Suprapubic skin (tissue), 4 donors: ENCODE measurements around the gene CDK5. TPM values are rescaled to one million over a fixed set of nuclear protein-coding genes. Genes with fewer than 3 reads are reported as not detected.

Source experiments
- DNase-seq, 2 donors: peaks; one replicate each; pipeline ENCODE4 v3.0.0-alpha.2; 2019; ENCODE audit warnings: low spot score in 2 of 2
- H3K27ac ChIP-seq: fragments of 200-600 bp; sonication (generic); one replicate; pipeline ENCODE4 v1.5.1; 2019
- H3K27me3 ChIP-seq: fragments of 200-600 bp; sonication (generic); one replicate; pipeline ENCODE4 v1.5.1; 2019
- H3K36me3 ChIP-seq: fragments of 200-600 bp; sonication (generic); one replicate; pipeline ENCODE4 v1.5.1; 2019
- H3K4me1 ChIP-seq: fragments of 200-600 bp; sonication (generic); one replicate; pipeline ENCODE4 v1.5.1; 2019
- H3K4me3 ChIP-seq: fragments of 200-600 bp; sonication (generic); one replicate; pipeline ENCODE4 v1.5.1; 2019; ENCODE audit warnings: mild to moderate bottlenecking
- H3K9me3 ChIP-seq: fragments of 200-600 bp; sonication (generic); one replicate; pipeline ENCODE4 v1.5.1; 2019
- EP300 ChIP-seq: sonication (generic); formaldehyde crosslinking; IDR thresholded peaks from one replicate; pipeline ENCODE4 v1.6.1; 2017; ENCODE audit warnings: antibody characterized with exemption
- POLR2A ChIP-seq, 2 donors: fragments of 450-650 bp; IDR thresholded peaks; one replicate each; pipeline ENCODE4 v1.6.1; 2017; ENCODE audit warnings: antibody characterized with exemption in 2 of 2, mild to moderate bottlenecking in 2 of 2, moderate library complexity in 2 of 2
- POLR2AphosphoS5 ChIP-seq, 3 donors: sonication (generic); formaldehyde crosslinking; IDR thresholded peaks; one replicate each; pipeline ENCODE4 v1.6.1; 2017; ENCODE audit warnings: antibody characterized with exemption in 3 of 3
- WGBS: methylation state at CpG from one replicate; pipeline ENCODE4 v1.1.5; 2018; 5-methylcytosine and 5-hydroxymethylcytosine counted together
- total RNA-seq, 4 donors: library from RNA; depleted of rRNA; stranded (reverse); fragments of >200 nt; gene quantifications; one replicate each; pipeline ENCODE4 v1.1.0, GENCODE V29; 2016
- TF ChIP-seq, protein P1 (sequence below), 2 donors: fragments of 200-600 bp in 1 of 2; fragments of 450-650 bp in 1 of 2; sonication (generic) in 1 of 2; IDR thresholded peaks; one replicate each; pipeline ENCODE4 v1.5.1; 2016 to 2019; ENCODE audit warnings: antibody characterized with exemption in 2 of 2, mild to moderate bottlenecking in 1 of 2, moderate library complexity in 1 of 2

CDK5 gene
- total RNA-seq, 4 donors from 2014 or later = 7.7 to 14.7 (median 13.4) TPM

DNA sequence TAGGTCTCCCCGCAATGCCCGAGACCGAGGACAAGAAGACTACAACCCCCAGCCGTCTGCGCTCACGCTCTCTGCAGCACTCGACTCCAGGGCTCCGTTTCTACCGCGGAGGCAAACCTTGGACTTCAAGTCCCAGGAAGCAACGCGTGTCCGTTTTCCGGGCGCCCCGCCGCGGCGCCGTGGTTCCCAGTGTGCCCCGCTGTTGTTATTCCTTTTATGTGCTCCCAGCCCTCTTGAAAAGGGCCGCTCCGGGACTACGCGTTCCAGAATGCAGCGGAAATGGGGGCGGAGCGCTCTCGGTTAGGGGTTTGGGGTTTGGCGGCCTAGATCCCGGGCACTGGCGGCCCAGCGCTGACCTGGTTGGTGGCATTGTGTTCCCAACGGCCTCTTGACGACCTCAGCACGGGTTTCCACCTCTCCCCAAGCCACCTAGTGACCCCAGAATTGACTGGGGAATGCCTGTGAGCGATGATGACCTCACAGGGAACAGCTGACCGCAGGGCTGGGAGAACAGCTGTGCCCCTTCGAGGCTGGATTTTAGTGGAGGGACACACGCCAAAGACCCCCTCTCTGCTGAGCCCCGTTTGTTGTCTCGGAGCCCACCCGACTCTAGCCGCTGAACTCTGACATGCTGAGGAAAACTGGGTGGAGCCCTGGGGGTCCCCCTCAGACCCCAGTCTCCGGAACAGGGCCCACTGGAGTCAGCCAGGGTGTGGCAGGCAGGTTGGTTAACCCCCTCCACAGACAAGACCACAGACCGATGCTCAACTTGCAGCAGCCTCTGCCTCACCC is 488 bp upstream of the CDK5 start:
- H3K27me3 ChIP-seq = no peaks in the 10 kb centered on the region
- WGBS = under 1% methylated on average over 43 of the region's 46 CpGs
- H3K36me3 ChIP-seq = peaks cover 7% of the 10 kb centered on the region
- no peaks in the 10 kb centered on the region for H3K9me3 ChIP-seq
- H3K4me1 ChIP-seq = peaks cover 59% of the 10 kb centered on the region
- DNase-seq = peak; percentile 99
- no peak for TF ChIP-seq EP300
- TF ChIP-seq, protein P1, sequence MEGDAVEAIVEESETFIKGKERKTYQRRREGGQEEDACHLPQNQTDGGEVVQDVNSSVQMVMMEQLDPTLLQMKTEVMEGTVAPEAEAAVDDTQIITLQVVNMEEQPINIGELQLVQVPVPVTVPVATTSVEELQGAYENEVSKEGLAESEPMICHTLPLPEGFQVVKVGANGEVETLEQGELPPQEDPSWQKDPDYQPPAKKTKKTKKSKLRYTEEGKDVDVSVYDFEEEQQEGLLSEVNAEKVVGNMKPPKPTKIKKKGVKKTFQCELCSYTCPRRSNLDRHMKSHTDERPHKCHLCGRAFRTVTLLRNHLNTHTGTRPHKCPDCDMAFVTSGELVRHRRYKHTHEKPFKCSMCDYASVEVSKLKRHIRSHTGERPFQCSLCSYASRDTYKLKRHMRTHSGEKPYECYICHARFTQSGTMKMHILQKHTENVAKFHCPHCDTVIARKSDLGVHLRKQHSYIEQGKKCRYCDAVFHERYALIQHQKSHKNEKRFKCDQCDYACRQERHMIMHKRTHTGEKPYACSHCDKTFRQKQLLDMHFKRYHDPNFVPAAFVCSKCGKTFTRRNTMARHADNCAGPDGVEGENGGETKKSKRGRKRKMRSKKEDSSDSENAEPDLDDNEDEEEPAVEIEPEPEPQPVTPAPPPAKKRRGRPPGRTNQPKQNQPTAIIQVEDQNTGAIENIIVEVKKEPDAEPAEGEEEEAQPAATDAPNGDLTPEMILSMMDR (IDR thresholded peaks at IDR 0.05) = no peak
- TF ChIP-seq POLR2AphosphoS5 (IDR thresholded peaks at IDR 0.05) = peak in 2 of 3 donors; percentile 74 to 88
- peak in 1 of 2 donors; percentile 51 for TF ChIP-seq POLR2A (IDR thresholded peaks at IDR 0.05)
- peak overlapping the region; percentile 92 for H3K27ac ChIP-seq
- H3K4me3 ChIP-seq = peak overlapping the region; percentile 76

DNA sequence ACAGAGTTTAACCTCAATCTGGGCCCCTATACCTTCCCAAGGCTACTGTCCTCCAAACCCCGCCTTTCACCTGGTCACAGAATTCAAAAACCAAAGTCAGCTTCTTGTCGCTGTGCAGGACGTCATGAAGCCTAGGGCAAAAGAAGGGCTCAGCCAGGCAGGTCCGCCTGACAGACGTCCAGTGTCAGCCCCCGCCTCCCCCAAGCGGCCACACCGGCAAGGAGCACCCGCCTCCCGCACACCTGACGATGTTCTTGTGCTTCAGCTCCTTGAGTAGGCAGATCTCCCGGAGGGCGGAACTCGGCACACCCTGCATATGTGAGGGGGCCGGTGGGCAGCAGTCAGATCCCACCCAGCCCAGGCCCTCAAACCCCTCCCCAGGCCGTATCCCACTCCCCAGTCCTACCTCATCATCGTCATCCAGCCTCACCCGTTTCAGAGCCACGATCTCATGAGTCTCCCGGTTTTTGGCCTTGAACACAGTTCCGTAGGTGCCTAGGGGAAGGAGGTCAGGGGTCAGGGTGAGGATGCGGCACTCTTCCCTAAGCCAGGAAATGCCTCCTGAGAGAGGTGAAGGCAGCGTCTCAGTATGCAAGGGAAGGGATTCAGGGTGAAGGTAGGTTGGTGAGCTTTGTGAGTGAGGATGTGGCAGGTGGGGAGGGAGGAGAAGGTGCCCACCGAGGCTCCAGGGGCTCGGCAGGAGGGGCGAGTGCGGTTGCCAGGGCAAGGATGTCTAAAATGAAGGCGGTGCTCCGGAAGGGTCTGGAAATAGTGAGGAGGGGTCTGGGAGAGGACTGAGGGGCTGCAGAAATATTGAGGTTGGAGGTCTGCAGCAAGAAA is 811 bp downstream of the CDK5 start:
- no peaks in the 10 kb centered on the region for H3K36me3 ChIP-seq
- H3K27me3 ChIP-seq = no peaks in the 10 kb centered on the region
- no peak overlapping the region for H3K27ac ChIP-seq
- 33% methylated on average over 25 of the region's 29 CpGs for WGBS
- TF ChIP-seq, protein P1 (IDR thresholded peaks at IDR 0.05) = no peak
- no peak for TF ChIP-seq EP300
- TF ChIP-seq POLR2A (IDR thresholded peaks at IDR 0.05) = no peak
- no peak for TF ChIP-seq POLR2AphosphoS5 (IDR thresholded peaks at IDR 0.05)
- H3K4me1 ChIP-seq = peaks cover 46% of the 10 kb centered on the region
- DNase-seq = no peak
- no peaks in the 10 kb centered on the region for H3K9me3 ChIP-seq
- H3K4me3 ChIP-seq = peak overlapping the region; percentile 76

DNA sequence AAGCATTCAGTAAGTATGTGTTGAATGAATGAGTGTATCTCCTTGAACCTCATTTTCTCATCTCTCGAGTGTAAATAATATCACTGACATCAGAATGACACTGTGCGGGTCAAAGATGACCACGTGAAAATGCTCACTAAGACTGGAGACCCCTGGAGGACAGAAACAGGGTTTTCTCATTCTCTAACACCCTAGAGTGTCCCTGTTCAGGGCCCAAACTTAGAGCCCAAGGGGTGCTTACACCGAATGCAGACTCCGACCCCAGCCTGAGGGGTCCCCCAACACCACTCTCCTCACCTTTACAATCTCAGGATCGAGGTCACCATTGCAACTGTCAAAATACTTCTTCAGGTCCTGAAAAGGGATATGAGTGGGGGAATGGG is 1.4 kb downstream of the CDK5 start:
- TF ChIP-seq POLR2A (IDR thresholded peaks at IDR 0.05) = no peak
- TF ChIP-seq EP300 = no peak
- TF ChIP-seq POLR2AphosphoS5 (IDR thresholded peaks at IDR 0.05) = no peak
- TF ChIP-seq, protein P1 (IDR thresholded peaks at IDR 0.05) = no peak
- no peak for DNase-seq
- Histone ChIP-seq H3K36me3 (no peaks in the 10 kb centered on the region), H3K27me3 (no peaks in the 10 kb centered on the region), H3K4me1 (peaks cover 44% of the 10 kb centered on the region), H3K4me3 (no peak overlapping the region), H3K27ac (no peak overlapping the region), H3K9me3 (no peaks in the 10 kb centered on the region)
- 95% methylated on average over 6 of the region's 6 CpGs for WGBS

DNA sequence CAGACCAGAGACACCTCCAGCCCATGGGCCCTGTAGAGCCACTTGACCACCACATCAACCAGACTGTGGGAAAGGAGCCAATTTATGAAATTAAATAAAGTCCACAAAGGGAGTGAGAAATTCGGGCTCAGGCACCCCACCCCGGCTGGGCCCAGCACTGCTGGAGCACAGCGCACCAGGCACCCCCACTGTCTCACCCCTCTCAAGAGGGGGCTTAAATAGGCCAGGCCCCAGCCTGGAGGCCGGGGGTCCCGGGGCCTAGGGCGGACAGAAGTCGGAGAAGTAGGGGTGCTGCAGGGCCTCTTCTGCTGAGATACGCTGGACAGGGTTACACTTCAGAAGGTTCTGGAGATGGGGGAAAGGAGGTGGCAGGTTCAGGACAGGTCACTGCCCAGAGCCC is 3.9 kb downstream of the CDK5 start:
- no peak for DNase-seq
- peaks cover 31% of the 10 kb centered on the region for H3K4me1 ChIP-seq
- no peaks in the 10 kb centered on the region for H3K9me3 ChIP-seq
- 90% methylated on average over 6 of the region's 8 CpGs for WGBS
- H3K36me3 ChIP-seq = no peaks in the 10 kb centered on the region
- no peak overlapping the region for H3K4me3 ChIP-seq
- no peak overlapping the region for H3K27ac ChIP-seq
- TF ChIP-seq POLR2AphosphoS5 (IDR thresholded peaks at IDR 0.05) = no peak
- TF ChIP-seq, protein P1 (IDR thresholded peaks at IDR 0.05) = no peak
- peaks cover 9% of the 10 kb centered on the region for H3K27me3 ChIP-seq

DNA sequence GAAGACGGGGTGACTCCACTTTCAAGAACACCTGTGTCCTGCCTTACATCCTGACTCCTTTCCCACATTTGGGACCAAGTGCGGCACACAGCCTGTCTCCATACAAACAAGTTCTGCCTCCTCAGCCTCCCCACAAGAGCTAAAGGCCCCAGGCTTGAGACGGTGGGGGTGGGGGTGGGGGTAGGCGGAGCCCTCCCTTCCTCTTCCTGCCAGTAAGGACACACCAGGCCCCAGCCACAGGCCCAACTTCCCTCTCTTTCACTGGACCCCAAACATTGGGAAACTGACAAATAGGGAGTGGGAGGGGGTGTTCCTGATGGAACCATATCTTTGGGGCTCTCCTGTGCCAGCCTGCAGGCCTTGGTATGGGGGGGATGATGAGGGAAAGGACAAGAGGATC is 4.6 kb downstream of the CDK5 start:
- no peak overlapping the region for H3K4me3 ChIP-seq
- no peak overlapping the region for H3K27ac ChIP-seq
- H3K27me3 ChIP-seq = peaks cover 9% of the 10 kb centered on the region
- no peak for TF ChIP-seq EP300
- no peak for TF ChIP-seq POLR2A (IDR thresholded peaks at IDR 0.05)
- no peak for TF ChIP-seq POLR2AphosphoS5 (IDR thresholded peaks at IDR 0.05)
- peaks cover 24% of the 10 kb centered on the region for H3K4me1 ChIP-seq
- no peaks in the 10 kb centered on the region for H3K36me3 ChIP-seq
- no peaks in the 10 kb centered on the region for H3K9me3 ChIP-seq
- no peak for DNase-seq
- 65% methylated on average over 4 of the region's 4 CpGs for WGBS
